GM18498 (cell line): ENCODE results near the gene SASH1.
A peak's percentile ranks its signal among the peaks of the same experiment; 100 is the strongest.
"Not testable (repeated sequence)": the region's sequence is repeated elsewhere in the genome, so short reads cannot be mapped to it uniquely, and the experiment has no call there.

Experiments
- ATAC-seq: cut with Tn5 transposase; IDR thresholded peaks from one replicate; pipeline ENCODE4 v1.9.1; 2021; ENCODE audit warnings: mild to moderate bottlenecking, moderate library complexity; ENCODE audit not compliant: unreplicated experiment

The SASH1 gene

GRCh38 chr6:148572676-148573335 is 230.2 kb downstream of the SASH1 start:
- no peak for ATAC-seq

GRCh38 chr6:148573922-148574321 is 231.3 kb downstream of the SASH1 start:
- no peak for ATAC-seq

- ATAC-seq = peak; percentile 99
Measured at GRCh38 chr6:148577687-148578488, 235.2 kb downstream of the SASH1 start.

GRCh38 chr6:148578489-148578814 is 235.8 kb downstream of the SASH1 start:
- peak; percentile 36 for ATAC-seq

GRCh38 chr6:148578837-148579565 is 236.4 kb downstream of the SASH1 start:
- no peak for ATAC-seq

- no peak for ATAC-seq
Measured at GRCh38 chr6:148580442-148580841, 237.8 kb downstream of the SASH1 start.

- ATAC-seq = no peak
Measured at GRCh38 chr6:148583631-148584030, 241.0 kb downstream of the SASH1 start.

- not testable (repeated sequence) for ATAC-seq
Measured at GRCh38 chr6:148585641-148586040, 243.0 kb downstream of the SASH1 start.

GRCh38 chr6:148590883-148591282 is 248.2 kb downstream of the SASH1 start:
- ATAC-seq = no peak

GRCh38 chr6:148591656-148592055 is 249.0 kb downstream of the SASH1 start:
- no peak for ATAC-seq

GRCh38 chr6:148593130-148593812 is 250.6 kb downstream of the SASH1 start:
- no peak for ATAC-seq

GRCh38 chr6:148593813-148594170 is 251.2 kb downstream of the SASH1 start:
- ATAC-seq = no peak

- no peak for ATAC-seq
Measured at GRCh38 chr6:148595550-148595949, 252.9 kb downstream of the SASH1 start.

- ATAC-seq = no peak
Measured at GRCh38 chr6:148596891-148597455, 254.3 kb downstream of the SASH1 start.

- no peak for ATAC-seq
Measured at GRCh38 chr6:148598724-148599123, 256.1 kb downstream of the SASH1 start.

- no peak for ATAC-seq
Measured at GRCh38 chr6:148599967-148600426, 257.4 kb downstream of the SASH1 start.
